ENCODE results near the gene TRIM41. TPM values are rescaled to one million over a fixed set of nuclear protein-coding genes. Genes with fewer than 3 reads are reported as not detected.

The TRIM41 gene
- total and polyA plus RNA-seq, 2 of the 13 experiments (the other 11 are each of a cell fraction or from before 2014, with no cell fraction given), result 10.2 to 16.7 TPM

DNA sequence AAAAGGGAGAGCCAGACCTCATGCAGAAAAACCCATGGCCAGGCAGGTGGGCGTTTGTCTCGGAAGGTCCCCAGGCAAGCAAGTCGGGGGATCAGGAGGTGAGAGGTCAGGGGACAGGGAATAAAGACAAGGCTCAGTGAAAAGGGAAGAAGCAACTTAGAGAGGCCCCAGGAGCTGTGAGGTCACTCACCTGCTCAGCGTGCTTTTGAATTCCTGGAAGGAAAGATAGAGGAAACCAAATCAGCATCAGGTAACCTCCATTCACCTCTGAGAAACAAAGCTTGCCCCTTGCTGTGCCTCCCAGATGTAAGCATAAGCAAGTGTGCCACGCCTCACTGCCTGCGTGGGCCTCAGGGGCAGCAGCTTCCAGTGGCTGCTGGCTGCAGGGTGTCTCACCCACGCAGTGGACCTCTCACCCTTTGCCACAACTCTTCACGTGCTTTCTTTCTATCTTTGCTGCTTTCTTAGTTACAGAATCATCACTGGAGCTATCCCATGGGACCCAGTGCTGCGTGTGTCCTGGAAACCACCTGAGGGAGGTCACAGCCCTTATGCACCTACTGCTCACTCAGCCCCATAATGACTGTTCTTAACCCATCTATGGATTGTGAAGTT is 24.1 kb upstream of the TRIM41 start (continued):
- TF ChIP-seq FOXA1 (IDR thresholded peaks at IDR 0.05) (no peak), FOXA1 (CRISPR knock-in tag; IDR thresholded peaks at IDR 0.05) (no peak), MBNL3 (CRISPR knock-in tag; conservative IDR thresholded peaks at IDR 0.05) (no peak)
- TF ChIP-seq, protein P1, sequence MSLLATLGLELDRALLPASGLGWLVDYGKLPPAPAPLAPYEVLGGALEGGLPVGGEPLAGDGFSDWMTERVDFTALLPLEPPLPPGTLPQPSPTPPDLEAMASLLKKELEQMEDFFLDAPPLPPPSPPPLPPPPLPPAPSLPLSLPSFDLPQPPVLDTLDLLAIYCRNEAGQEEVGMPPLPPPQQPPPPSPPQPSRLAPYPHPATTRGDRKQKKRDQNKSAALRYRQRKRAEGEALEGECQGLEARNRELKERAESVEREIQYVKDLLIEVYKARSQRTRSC (CRISPR knock-in tag; IDR thresholded peaks at IDR 0.05; ENCODE audit: low read depth), result no peak

DNA sequence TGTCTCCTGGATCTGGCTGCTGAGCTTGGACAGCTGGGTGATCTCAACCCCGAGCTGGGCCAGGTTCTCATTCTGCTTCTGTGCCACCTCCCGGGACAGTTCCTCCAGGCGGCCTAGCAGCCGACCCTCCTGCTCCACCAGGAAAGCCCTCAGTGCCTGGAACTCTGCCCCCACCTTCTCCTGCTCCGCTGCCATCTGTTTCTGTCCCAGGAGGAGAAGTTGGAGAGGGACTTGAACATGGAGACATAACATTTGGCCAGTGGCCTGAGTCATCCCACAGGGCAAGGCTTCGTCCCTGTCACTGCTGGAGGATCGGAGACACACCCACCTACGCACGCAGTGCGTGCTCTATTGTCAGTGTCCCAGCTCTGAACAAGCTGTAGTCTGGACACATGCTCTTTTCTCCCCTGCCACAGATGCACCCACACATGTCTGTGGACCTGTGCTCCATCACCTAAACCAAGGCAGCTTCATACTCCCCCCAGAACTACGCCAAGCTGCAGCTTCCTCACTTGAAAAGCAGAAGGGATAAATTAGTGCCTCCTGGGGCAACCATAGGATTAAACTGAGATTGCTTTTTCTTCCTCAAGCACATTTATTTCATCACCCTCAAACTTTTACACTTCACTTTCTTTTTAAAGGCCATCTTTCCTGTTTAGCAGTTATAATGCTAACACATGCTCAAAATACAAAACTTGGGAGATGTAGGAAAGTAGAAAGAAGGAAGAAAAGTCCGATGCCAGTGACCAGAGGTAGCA is 23.0 kb upstream of the TRIM41 start:
- WGBS (ENCODE audit: low lambda C conversion rate), result 25% methylated on average over 9 of the region's 12 CpGs
- Histone ChIP-seq H3K27ac (ENCODE audit: extremely low read length, insufficient read depth, low read length) (no peak overlapping the region), H3K4me1 (ENCODE audit: insufficient read depth, low read length) (peaks cover 31% of the 10 kb centered on the region), H3K79me2 (ENCODE audit: insufficient read depth, low read length) (no peaks in the 10 kb centered on the region), H3K9ac (ENCODE audit: insufficient read depth, low read depth, low read length) (no peak overlapping the region), H3K27me3 (ENCODE audit: control insufficient read depth in 1 of 2, insufficient read depth in 2 of 2, low read length in 2 of 2) (peaks cover 7 to 74% of the 10 kb centered on the region in 2 experiments), H3K4me3 (replicated peaks in 1 of 3; ENCODE audit: insufficient read depth in 1 of 3, low read depth in 2 of 3, low read length in 3 of 3) (no peak overlapping the region; a peak in 1 of 6 replicates), H2AFZ (ENCODE audit: low read length) (no peak overlapping the region), H4K20me1 (ENCODE audit: insufficient read depth, low read length) (no peaks in the 10 kb centered on the region), H3K4me2 (ENCODE audit: low read depth, low read length) (no peak overlapping the region; the same call in 1 of the 2 replicates), H3K9me3 (ENCODE audit: low read length) (no peaks in the 10 kb centered on the region), H3K36me3 (replicated peaks in 1 of 2; ENCODE audit: control insufficient read depth in 1 of 2, insufficient read depth in 2 of 2, low read length in 2 of 2) (no peaks in the 10 kb centered on the region)
- CTCF ChIA-PET (ENCODE audit: low intra/inter-chr PET ratio, low total read pairs), result no interaction called here
- TF ChIP-seq FOSL2 (CRISPR knock-in tag; IDR thresholded peaks at IDR 0.05), result 0 out of 2 replicates have a peak, but pooled peaks have one; percentile 32
- no peak for TF ChIP-seq SUZ12 (IDR thresholded peaks at IDR 0.05; ENCODE audit: low read depth, low read length)
- POLR2A ChIA-PET, result interaction anchor here (0.8 to 1.4 kb wide), 2 partner anchors 8 to 22 kb away, joined by 4 to 6 read pairs; no protein-coding TSS in a partner anchor
- in situ Hi-C loops (cut with HindIII; ENCODE audit: extremely low pct_ligation_motif_present, low pct_unique_long_range_greater_than_20kb) (no loop called here), intact Hi-C loops (cut with micrococcal nuclease; ENCODE audit: unreplicated experiment) (no loop called here)
- FAIRE-seq (no peak), DNase-seq (ENCODE audit: low spot score) (no peak), ATAC-seq (peak; percentile 12; the same call in 2 of the 3 replicates)
- no TSS peak for BruUV-seq (replicated peaks)
